HG03196 (cell line): ENCODE measurements around the gene MUSTN1.

ENCODE experiments used
- ATAC-seq: cut with Tn5 transposase; IDR thresholded peaks from one replicate; pipeline ENCODE4 v1.9.1; 2021; ENCODE audit not compliant: unreplicated experiment

The MUSTN1 gene

GRCh38 chr3:52809662-52810377, 25.0 kb downstream of the MUSTN1 start:
- no peak for ATAC-seq

- no peak for ATAC-seq
These were observed 25.7 kb downstream of the MUSTN1 start for GRCh38 chr3:52809149-52809548.

- no peak for ATAC-seq
These were observed 29.4 kb downstream of the MUSTN1 start for GRCh38 chr3:52805270-52806039.

- ATAC-seq, result no peak
These were observed 33.0 kb downstream of the MUSTN1 start for GRCh38 chr3:52801839-52802238.

GRCh38 chr3:52800079-52800478, 34.7 kb downstream of the MUSTN1 start:
- ATAC-seq, result no peak

- no peak for ATAC-seq
These were observed 35.8 kb downstream of the MUSTN1 start for GRCh38 chr3:52798978-52799476.

GRCh38 chr3:52798376-52798977, 36.3 kb downstream of the MUSTN1 start:
- ATAC-seq, result no peak

- ATAC-seq, result no peak
These were observed 38.4 kb downstream of the MUSTN1 start for GRCh38 chr3:52796411-52796810.

- ATAC-seq, result no peak
These were observed 39.4 kb downstream of the MUSTN1 start for GRCh38 chr3:52795298-52795900.

- no peak for ATAC-seq
These were observed 40.2 kb downstream of the MUSTN1 start, which contains the start of gene ITIH3 for GRCh38 chr3:52794612-52795099. Gene ITIH3 (plus strand): TSS chr3:52794796. CDS start chr3:52794804, 8 bp downstream.

- no peak for ATAC-seq
These were observed 40.9 kb downstream of the MUSTN1 start for GRCh38 chr3:52793702-52794611.

- ATAC-seq, result no peak
These were observed 41.7 kb downstream of the MUSTN1 start for GRCh38 chr3:52792961-52793695.

- no peak for ATAC-seq
These were observed 42.4 kb downstream of the MUSTN1 start for GRCh38 chr3:52792413-52792812.

- no peak for ATAC-seq
These were observed 42.9 kb downstream of the MUSTN1 start for GRCh38 chr3:52791928-52792327.

GRCh38 chr3:52791366-52791765, 43.5 kb downstream of the MUSTN1 start:
- ATAC-seq, result no peak

GRCh38 chr3:52790741-52791140, 44.1 kb downstream of the MUSTN1 start:
- no peak for ATAC-seq

- ATAC-seq, result no peak
These were observed 44.5 kb downstream of the MUSTN1 start for GRCh38 chr3:52790337-52790736.

- ATAC-seq, result no peak
These were observed 45.1 kb downstream of the MUSTN1 start for GRCh38 chr3:52789746-52790040.

- ATAC-seq, result no peak
These were observed 45.7 kb downstream of the MUSTN1 start for GRCh38 chr3:52788890-52789745.
